ENCODE results near the gene PLOD1.
"Not testable (repeated sequence)": the region's sequence is repeated elsewhere in the genome, so short reads cannot be mapped to it uniquely, and the experiment has no call there.

PLOD1 gene

GRCh38 chr1:11904978-11905377 is 29.5 kb upstream of the PLOD1 start:
- Mint-ChIP-seq H3K4me3 (no peak overlapping the region), H3K27ac (no peak overlapping the region), H3K9me3 (ENCODE audit: low read depth) (no peaks in the 10 kb centered on the region), H3K36me3 (no peaks in the 10 kb centered on the region), H3K27me3 (peaks cover 4% of the 10 kb centered on the region), H3K4me1 (ENCODE audit: low read depth) (peaks cover 33% of the 10 kb centered on the region)

- no peak overlapping the region for H3K4me3 Mint-ChIP-seq
- H3K27me3 Mint-ChIP-seq, result peaks cover 4% of the 10 kb centered on the region
- no peaks in the 10 kb centered on the region for H3K9me3 Mint-ChIP-seq (ENCODE audit: low read depth)
- peaks cover 33% of the 10 kb centered on the region for H3K4me1 Mint-ChIP-seq (ENCODE audit: low read depth)
- peak overlapping the region; percentile 50 for H3K27ac Mint-ChIP-seq
- no peaks in the 10 kb centered on the region for H3K36me3 Mint-ChIP-seq
These were observed 27.6 kb upstream of the PLOD1 start for GRCh38 chr1:11906870-11907269.

GRCh38 chr1:11907275-11908094 is 27.0 kb upstream of the PLOD1 start:
- Mint-ChIP-seq H3K4me3 (peak overlapping the region; percentile 96), H3K4me1 (ENCODE audit: low read depth) (peaks cover 35% of the 10 kb centered on the region), H3K9me3 (ENCODE audit: low read depth) (no peaks in the 10 kb centered on the region), H3K36me3 (no peaks in the 10 kb centered on the region), H3K27ac (peak overlapping the region; percentile 100), H3K27me3 (no peaks in the 10 kb centered on the region)

- Mint-ChIP-seq H3K4me3 (peak overlapping the region; percentile 96), H3K27ac (peak overlapping the region; percentile 100), H3K4me1 (ENCODE audit: low read depth) (peaks cover 35% of the 10 kb centered on the region), H3K27me3 (no peaks in the 10 kb centered on the region), H3K9me3 (ENCODE audit: low read depth) (no peaks in the 10 kb centered on the region), H3K36me3 (no peaks in the 10 kb centered on the region)
These were observed 26.3 kb upstream of the PLOD1 start for GRCh38 chr1:11908095-11908675.

- H3K27ac Mint-ChIP-seq; H3K36me3 Mint-ChIP-seq; H3K4me3 Mint-ChIP-seq; H3K9me3 Mint-ChIP-seq (ENCODE audit: low read depth); H3K27me3 Mint-ChIP-seq: not testable (repeated sequence)
- peaks cover 21% of the 10 kb centered on the region for H3K4me1 Mint-ChIP-seq (ENCODE audit: low read depth)
These were observed 23.6 kb upstream of the PLOD1 start for GRCh38 chr1:11910914-11911228.

- H3K4me1 Mint-ChIP-seq (ENCODE audit: low read depth), result peaks cover 16% of the 10 kb centered on the region
- no peaks in the 10 kb centered on the region for H3K9me3 Mint-ChIP-seq (ENCODE audit: low read depth)
- H3K27ac Mint-ChIP-seq, result peak overlapping the region; percentile 50
- no peak overlapping the region for H3K4me3 Mint-ChIP-seq
- H3K36me3 Mint-ChIP-seq, result no peaks in the 10 kb centered on the region
- H3K27me3 Mint-ChIP-seq, result no peaks in the 10 kb centered on the region
These were observed 22.5 kb upstream of the PLOD1 start for GRCh38 chr1:11912000-11912399.

GRCh38 chr1:11912482-11913216 is 21.9 kb upstream of the PLOD1 start:
- H3K4me3 Mint-ChIP-seq; H3K36me3 Mint-ChIP-seq; H3K27ac Mint-ChIP-seq; H3K27me3 Mint-ChIP-seq; H3K9me3 Mint-ChIP-seq (ENCODE audit: low read depth): not testable (repeated sequence)
- H3K4me1 Mint-ChIP-seq (ENCODE audit: low read depth), result peaks cover 10% of the 10 kb centered on the region

GRCh38 chr1:11913291-11913690 is 21.2 kb upstream of the PLOD1 start:
- H3K36me3 Mint-ChIP-seq, result no peaks in the 10 kb centered on the region
- no peak overlapping the region for H3K27ac Mint-ChIP-seq
- no peaks in the 10 kb centered on the region for H3K9me3 Mint-ChIP-seq (ENCODE audit: low read depth)
- H3K27me3 Mint-ChIP-seq, result no peaks in the 10 kb centered on the region
- peaks cover 8% of the 10 kb centered on the region for H3K4me1 Mint-ChIP-seq (ENCODE audit: low read depth)
- H3K4me3 Mint-ChIP-seq, result no peak overlapping the region

- Mint-ChIP-seq H3K9me3 (ENCODE audit: low read depth) (no peaks in the 10 kb centered on the region), H3K4me3 (no peak overlapping the region), H3K4me1 (ENCODE audit: low read depth) (peaks cover 4% of the 10 kb centered on the region), H3K27ac (no peak overlapping the region), H3K27me3 (no peaks in the 10 kb centered on the region), H3K36me3 (no peaks in the 10 kb centered on the region)
These were observed 20.5 kb upstream of the PLOD1 start for GRCh38 chr1:11914024-11914423.

- no peak overlapping the region for H3K4me3 Mint-ChIP-seq
- no peaks in the 10 kb centered on the region for H3K27me3 Mint-ChIP-seq
- H3K36me3 Mint-ChIP-seq, result peaks cover 2% of the 10 kb centered on the region
- H3K9me3 Mint-ChIP-seq (ENCODE audit: low read depth), result no peaks in the 10 kb centered on the region
- H3K27ac Mint-ChIP-seq, result no peak overlapping the region
- peaks cover 25% of the 10 kb centered on the region for H3K4me1 Mint-ChIP-seq (ENCODE audit: low read depth)
These were observed 15.6 kb upstream of the PLOD1 start for GRCh38 chr1:11918799-11919519.

- H3K27me3 Mint-ChIP-seq, result no peaks in the 10 kb centered on the region
- H3K4me3 Mint-ChIP-seq, result no peak overlapping the region
- H3K36me3 Mint-ChIP-seq, result peaks cover 3% of the 10 kb centered on the region
- peaks cover 30% of the 10 kb centered on the region for H3K4me1 Mint-ChIP-seq (ENCODE audit: low read depth)
- no peak overlapping the region for H3K27ac Mint-ChIP-seq
- H3K9me3 Mint-ChIP-seq (ENCODE audit: low read depth), result no peaks in the 10 kb centered on the region
These were observed 14.9 kb upstream of the PLOD1 start for GRCh38 chr1:11919621-11920020.

GRCh38 chr1:11920239-11920903 is 14.1 kb upstream of the PLOD1 start:
- no peaks in the 10 kb centered on the region for H3K9me3 Mint-ChIP-seq (ENCODE audit: low read depth)
- peaks cover 6% of the 10 kb centered on the region for H3K36me3 Mint-ChIP-seq
- H3K4me1 Mint-ChIP-seq (ENCODE audit: low read depth), result peaks cover 34% of the 10 kb centered on the region
- no peaks in the 10 kb centered on the region for H3K27me3 Mint-ChIP-seq
- peak overlapping the region; percentile 28 for H3K27ac Mint-ChIP-seq
- H3K4me3 Mint-ChIP-seq, result no peak overlapping the region

- H3K4me1 Mint-ChIP-seq (ENCODE audit: low read depth), result peaks cover 34% of the 10 kb centered on the region
- no peaks in the 10 kb centered on the region for H3K27me3 Mint-ChIP-seq
- H3K27ac Mint-ChIP-seq, result no peak overlapping the region
- H3K36me3 Mint-ChIP-seq, result peaks cover 6% of the 10 kb centered on the region
- H3K9me3 Mint-ChIP-seq (ENCODE audit: low read depth), result no peaks in the 10 kb centered on the region
- no peak overlapping the region for H3K4me3 Mint-ChIP-seq
These were observed 13.5 kb upstream of the PLOD1 start for GRCh38 chr1:11921022-11921421.

GRCh38 chr1:11923069-11923826 is 11.3 kb upstream of the PLOD1 start:
- no peaks in the 10 kb centered on the region for H3K27me3 Mint-ChIP-seq
- H3K9me3 Mint-ChIP-seq (ENCODE audit: low read depth), result no peaks in the 10 kb centered on the region
- H3K4me3 Mint-ChIP-seq, result peak overlapping the region; percentile 96
- peaks cover 37% of the 10 kb centered on the region for H3K4me1 Mint-ChIP-seq (ENCODE audit: low read depth)
- peaks cover 6% of the 10 kb centered on the region for H3K36me3 Mint-ChIP-seq
- peak overlapping the region; percentile 54 for H3K27ac Mint-ChIP-seq
